Effector CD8-positive, alpha-beta T cell (primary cell): ENCODE measurements around the gene EGFR.

ENCODE experiments used
- DNase-seq: peaks from one replicate; lab custom pipeline; 2025; lab: John Stamatoyannopoulos, UW

The EGFR gene

GRCh38 chr7:55036950-55037736 lies 18.3 kb downstream of the EGFR start:
- no peak for DNase-seq

GRCh38 chr7:55043691-55044370 lies 25.0 kb downstream of the EGFR start:
- no peak for DNase-seq

- no peak for DNase-seq
Measured at GRCh38 chr7:55044371-55044717, 25.5 kb downstream of the EGFR start.

GRCh38 chr7:55044791-55045190 lies 26.0 kb downstream of the EGFR start:
- DNase-seq: no peak

GRCh38 chr7:55046582-55047342 lies 27.9 kb downstream of the EGFR start:
- DNase-seq: no peak

GRCh38 chr7:55048221-55048859 lies 29.5 kb downstream of the EGFR start:
- no peak for DNase-seq

GRCh38 chr7:55050281-55050680 lies 31.5 kb downstream of the EGFR start:
- DNase-seq: no peak

- DNase-seq: no peak
Measured at GRCh38 chr7:55052081-55052480, 33.3 kb downstream of the EGFR start.

- no peak for DNase-seq
Measured at GRCh38 chr7:55052741-55053427, 34.1 kb downstream of the EGFR start.

- no peak for DNase-seq
Measured at GRCh38 chr7:55053651-55054571, 35.1 kb downstream of the EGFR start.

GRCh38 chr7:55054758-55055157 lies 35.9 kb downstream of the EGFR start:
- no peak for DNase-seq

- no peak for DNase-seq
Measured at GRCh38 chr7:55055479-55055878, 36.7 kb downstream of the EGFR start.

- no peak for DNase-seq
Measured at GRCh38 chr7:55056068-55056467, 37.3 kb downstream of the EGFR start.

GRCh38 chr7:55056577-55057480 lies 38.0 kb downstream of the EGFR start:
- DNase-seq: no peak

GRCh38 chr7:55058314-55058713 lies 39.5 kb downstream of the EGFR start:
- DNase-seq: no peak

GRCh38 chr7:55059021-55059420 lies 40.2 kb downstream of the EGFR start:
- no peak for DNase-seq

GRCh38 chr7:55060085-55060484 lies 41.3 kb downstream of the EGFR start:
- no peak for DNase-seq

GRCh38 chr7:55060636-55061022 lies 41.8 kb downstream of the EGFR start:
- DNase-seq: no peak

- DNase-seq: no peak
Measured at GRCh38 chr7:55061726-55062499, 43.1 kb downstream of the EGFR start.
